Measurements from ENCODE around the gene UBASH3A. TPM values are rescaled to one million over a fixed set of nuclear protein-coding genes. Genes with fewer than 3 reads are reported as not detected.
"Not testable (repeated sequence)": the region's sequence is repeated elsewhere in the genome, so short reads cannot be mapped to it uniquely, and the experiment has no call there.

UBASH3A gene
- total RNA-seq, 1 experiment from 2014 or later: 0.07 TPM

- Histone ChIP-seq H3K4me3 (replicated peaks in 1 of 2; ENCODE audit: low read depth in 1 of 2, low read length in 2 of 2) (no peak overlapping the region), H4K20me1 (ENCODE audit: insufficient read depth) (no peaks in the 10 kb centered on the region), H2AFZ (ENCODE audit: low read depth, low read length, poor library complexity, severe bottlenecking) (no peak overlapping the region), H3K9me3 (ENCODE audit: control insufficient read depth in 1 of 2, insufficient read depth in 1 of 2, low read depth in 1 of 2, low read length in 2 of 2) (no peaks in the 10 kb centered on the region), H3K9me2 (ENCODE audit: insufficient read depth) (no peaks in the 10 kb centered on the region), H3K79me2 (ENCODE audit: insufficient read depth, low read length) (no peaks in the 10 kb centered on the region), H3K4me1 (ENCODE audit: control insufficient read depth in 1 of 2, insufficient read depth in 2 of 2, low read length in 2 of 2) (no peaks in the 10 kb centered on the region), H3K27me3 (ENCODE audit: insufficient read depth, low read length) (no peaks in the 10 kb centered on the region), H3K4me2 (ENCODE audit: low read length) (no peak overlapping the region), H3K9ac (ENCODE audit: low read length) (no peak overlapping the region), H3K27ac (ENCODE audit: low read depth, low read length) (no peak overlapping the region), H3K36me3 (ENCODE audit: control insufficient read depth in 1 of 2, insufficient read depth in 2 of 2, low read length in 2 of 2) (no peaks in the 10 kb centered on the region)
- ATAC-seq (no peak), DNase-seq (ENCODE audit: low read depth, low spot score) (no peak)
- ChIA-PET CTCF (no interaction called here), RAD21 (ENCODE audit: low non-redundant PET in 1 of 2, low total read pairs in 2 of 2, uncharacterized antibody in 2 of 2, unreplicated experiment in 2 of 2) (no interaction called here), POLR2A (no interaction called here)
- BruUV-seq (replicated peaks): no TSS peak
- intact Hi-C loops (cut with micrococcal nuclease): no loop called here
- no peak for TF ChIP-seq EZH2phosphoT487 (IDR thresholded peaks at IDR 0.05; ENCODE audit: borderline replicate concordance)
- TF ChIP-seq CBX3 (IDR thresholded peaks at IDR 0.05; ENCODE audit: low read depth): no peak
- no peak for TF ChIP-seq POLR2A (IDR thresholded peaks at IDR 0.05; ENCODE audit: borderline replicate concordance, extremely low read depth, insufficient read depth, insufficient read length)
- no peak for TF ChIP-seq EGR1 (IDR thresholded peaks at IDR 0.05; ENCODE audit: low read depth)
- TF ChIP-seq FOSL1 (IDR thresholded peaks at IDR 0.05; ENCODE audit: low read depth): no peak
Measured at GRCh38 chr21:42406866-42407265, 3.2 kb downstream of the UBASH3A start.

- no peaks in the 10 kb centered on the region for H3K27me3 ChIP-seq (ENCODE audit: insufficient read depth, low read length)
- no peak for ATAC-seq
- H3K4me3 ChIP-seq (replicated peaks in 1 of 2; ENCODE audit: low read depth in 1 of 2, low read length in 2 of 2): no peak overlapping the region
- H2AFZ ChIP-seq (ENCODE audit: low read depth, low read length, poor library complexity, severe bottlenecking): no peak overlapping the region
- RAD21 ChIA-PET (ENCODE audit: low non-redundant PET in 1 of 2, low total read pairs in 2 of 2, uncharacterized antibody in 2 of 2, unreplicated experiment in 2 of 2): no interaction called here
- no peaks in the 10 kb centered on the region for H3K9me2 ChIP-seq (ENCODE audit: insufficient read depth)
- H3K27ac ChIP-seq (ENCODE audit: low read depth, low read length): no peak overlapping the region
- no peaks in the 10 kb centered on the region for H3K9me3 ChIP-seq (ENCODE audit: control insufficient read depth in 1 of 2, insufficient read depth in 1 of 2, low read depth in 1 of 2, low read length in 2 of 2)
- H4K20me1 ChIP-seq (ENCODE audit: insufficient read depth): no peaks in the 10 kb centered on the region
- CTCF ChIA-PET: no interaction called here
- no peaks in the 10 kb centered on the region for H3K36me3 ChIP-seq (ENCODE audit: control insufficient read depth in 1 of 2, insufficient read depth in 2 of 2, low read length in 2 of 2)
- no peak for DNase-seq (ENCODE audit: low read depth, low spot score)
- POLR2A ChIA-PET: no interaction called here
- TF ChIP-seq EGR1 (IDR thresholded peaks at IDR 0.05; ENCODE audit: low read depth) (no peak), FOSL1 (IDR thresholded peaks at IDR 0.05; ENCODE audit: low read depth) (no peak), RAD21 (IDR thresholded peaks at IDR 0.05; ENCODE audit: low read depth) (no peak), ZBTB33 (IDR thresholded peaks at IDR 0.05; ENCODE audit: extremely low read depth, insufficient replicate concordance, low read length) (no peak), TCF7L2 (IDR thresholded peaks at IDR 0.05; ENCODE audit: borderline replicate concordance, extremely low read depth, insufficient read depth, insufficient read length) (no peak)
- intact Hi-C loops (cut with micrococcal nuclease): no loop called here
- no peaks in the 10 kb centered on the region for H3K4me1 ChIP-seq (ENCODE audit: control insufficient read depth in 1 of 2, insufficient read depth in 2 of 2, low read length in 2 of 2)
- no peak overlapping the region for H3K4me2 ChIP-seq (ENCODE audit: low read length)
- no peak overlapping the region for H3K9ac ChIP-seq (ENCODE audit: low read length)
- BruUV-seq (replicated peaks): no TSS peak
- no peaks in the 10 kb centered on the region for H3K79me2 ChIP-seq (ENCODE audit: insufficient read depth, low read length)
Measured at GRCh38 chr21:42407476-42407875, 3.8 kb downstream of the UBASH3A start.

- H3K4me2 ChIP-seq (ENCODE audit: low read length); H3K9me2 ChIP-seq (ENCODE audit: insufficient read depth); ATAC-seq; H3K36me3 ChIP-seq (ENCODE audit: control insufficient read depth in 1 of 2, insufficient read depth in 2 of 2, low read length in 2 of 2); H2AFZ ChIP-seq (ENCODE audit: low read depth, low read length, poor library complexity, severe bottlenecking); CTCF ChIA-PET; H3K4me3 ChIP-seq (replicated peaks in 1 of 2; ENCODE audit: low read depth in 1 of 2, low read length in 2 of 2); BruUV-seq (replicated peaks); H3K27ac ChIP-seq (ENCODE audit: low read depth, low read length); H4K20me1 ChIP-seq (ENCODE audit: insufficient read depth); H3K9me3 ChIP-seq (ENCODE audit: control insufficient read depth in 1 of 2, insufficient read depth in 1 of 2, low read depth in 1 of 2, low read length in 2 of 2); H3K27me3 ChIP-seq (ENCODE audit: insufficient read depth, low read length); H3K9ac ChIP-seq (ENCODE audit: low read length); POLR2A ChIA-PET; H3K4me1 ChIP-seq (ENCODE audit: control insufficient read depth in 1 of 2, insufficient read depth in 2 of 2, low read length in 2 of 2); intact Hi-C loops (cut with micrococcal nuclease); RAD21 ChIA-PET (ENCODE audit: low non-redundant PET in 1 of 2, low total read pairs in 2 of 2, uncharacterized antibody in 2 of 2, unreplicated experiment in 2 of 2); DNase-seq (ENCODE audit: low read depth, low spot score); H3K79me2 ChIP-seq (ENCODE audit: insufficient read depth, low read length): not testable (repeated sequence)
Measured at GRCh38 chr21:42408718-42409117, 5.0 kb downstream of the UBASH3A start.

Measured in HCT116 (cell line).